Osteocyte (in vitro differentiated cells): ENCODE measurements around the gene GAL3ST2. TPM values are rescaled to one million over a fixed set of nuclear protein-coding genes. Genes with fewer than 3 reads are reported as not detected.
"Not testable (repeated sequence)": the region's sequence is repeated elsewhere in the genome, so short reads cannot be mapped to it uniquely, and the experiment has no call there.

Source experiments
- DNase-seq: peaks from one replicate; pipeline ENCODE4 v3.0.0; 2021; ENCODE audit warnings: mixed read lengths; ENCODE audit not compliant: unreplicated experiment; ENCODE audit errors: extremely low spot score
- H3K27ac Mint-ChIP-seq: one replicate; pipeline ENCODE4 v1.8.0; 2021; ENCODE audit warnings: mild to moderate bottlenecking, mixed read lengths; ENCODE audit not compliant: unreplicated experiment
- H3K27me3 Mint-ChIP-seq: one replicate; pipeline ENCODE4 v1.8.0; 2021; ENCODE audit warnings: mixed read lengths; ENCODE audit not compliant: unreplicated experiment
- H3K36me3 Mint-ChIP-seq: one replicate; pipeline ENCODE4 v1.8.0; 2021; ENCODE audit warnings: mixed read lengths; ENCODE audit not compliant: unreplicated experiment
- H3K4me1 Mint-ChIP-seq: one replicate; pipeline ENCODE4 v1.8.0; 2021; ENCODE audit warnings: mixed read lengths; ENCODE audit not compliant: unreplicated experiment
- H3K4me3 Mint-ChIP-seq: one replicate; pipeline ENCODE4 v1.8.0; 2021; ENCODE audit warnings: mild to moderate bottlenecking, moderate library complexity, mixed read lengths; ENCODE audit not compliant: unreplicated experiment
- H3K9me3 Mint-ChIP-seq: one replicate; pipeline ENCODE4 v1.8.0; 2021; ENCODE audit warnings: mixed read lengths; ENCODE audit not compliant: unreplicated experiment
- total RNA-seq: library from RNA; stranded (reverse); gene quantifications from 2 replicates; pipeline ENCODE4 v1.2.1, GENCODE V29; 2021
- TF ChIP-seq, protein P1 (sequence below): fragments of 200-600 bp; sonication (generic); IDR thresholded peaks from 2 replicates; pipeline ENCODE4 v1.5.0; 2021; ENCODE audit warnings: antibody characterized with exemption, mild to moderate bottlenecking, moderate library complexity

The GAL3ST2 gene
- total RNA-seq, 1 donor from 2014 or later = 0.48 TPM

DNA sequence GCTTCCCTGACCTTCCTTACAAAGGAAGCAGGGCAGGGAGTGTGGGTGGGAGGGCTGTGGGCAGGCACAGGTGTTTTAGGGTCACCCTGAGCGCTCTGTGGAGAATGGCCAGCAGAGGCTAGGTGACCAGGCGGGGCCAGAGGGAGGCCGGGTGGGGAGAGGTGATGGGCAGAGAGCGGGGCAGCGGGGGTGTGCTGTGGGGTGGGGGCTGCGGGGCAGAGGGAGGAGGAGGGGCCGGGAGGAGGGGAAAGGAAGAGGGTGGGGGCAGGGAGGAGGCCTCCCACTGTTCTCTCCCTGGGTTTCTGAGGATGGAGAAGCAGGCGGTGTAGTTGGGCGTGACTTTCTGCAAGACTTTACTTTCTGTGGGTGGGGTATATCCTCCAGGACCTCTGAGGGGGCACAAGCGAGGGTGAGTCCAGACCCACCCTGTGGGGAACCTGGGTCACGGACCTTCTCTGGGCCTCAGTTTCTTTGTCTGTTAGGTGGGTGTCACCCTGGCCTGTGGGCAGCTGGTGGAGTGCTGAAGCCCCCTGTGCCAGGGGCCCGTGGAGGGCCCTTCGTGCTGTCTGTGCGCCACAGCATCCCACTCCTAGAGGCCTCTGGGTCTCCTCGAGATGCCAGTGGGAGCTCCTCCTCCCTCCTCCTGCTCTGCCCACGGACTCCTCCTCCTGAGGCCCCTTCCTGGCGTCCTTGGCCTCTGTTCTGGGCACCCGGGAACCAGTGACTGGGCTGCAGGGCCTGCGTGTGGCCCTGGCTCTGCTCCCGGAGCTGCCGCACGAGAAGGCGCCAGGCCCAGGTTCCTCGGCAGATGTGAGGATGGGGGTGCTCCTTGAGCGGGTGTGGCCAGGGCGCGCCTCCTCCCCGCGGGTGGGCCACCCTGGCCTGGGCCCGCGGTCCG, 26.0 kb downstream of the GAL3ST2 start:
- no peak for DNase-seq
- TF ChIP-seq, protein P1, sequence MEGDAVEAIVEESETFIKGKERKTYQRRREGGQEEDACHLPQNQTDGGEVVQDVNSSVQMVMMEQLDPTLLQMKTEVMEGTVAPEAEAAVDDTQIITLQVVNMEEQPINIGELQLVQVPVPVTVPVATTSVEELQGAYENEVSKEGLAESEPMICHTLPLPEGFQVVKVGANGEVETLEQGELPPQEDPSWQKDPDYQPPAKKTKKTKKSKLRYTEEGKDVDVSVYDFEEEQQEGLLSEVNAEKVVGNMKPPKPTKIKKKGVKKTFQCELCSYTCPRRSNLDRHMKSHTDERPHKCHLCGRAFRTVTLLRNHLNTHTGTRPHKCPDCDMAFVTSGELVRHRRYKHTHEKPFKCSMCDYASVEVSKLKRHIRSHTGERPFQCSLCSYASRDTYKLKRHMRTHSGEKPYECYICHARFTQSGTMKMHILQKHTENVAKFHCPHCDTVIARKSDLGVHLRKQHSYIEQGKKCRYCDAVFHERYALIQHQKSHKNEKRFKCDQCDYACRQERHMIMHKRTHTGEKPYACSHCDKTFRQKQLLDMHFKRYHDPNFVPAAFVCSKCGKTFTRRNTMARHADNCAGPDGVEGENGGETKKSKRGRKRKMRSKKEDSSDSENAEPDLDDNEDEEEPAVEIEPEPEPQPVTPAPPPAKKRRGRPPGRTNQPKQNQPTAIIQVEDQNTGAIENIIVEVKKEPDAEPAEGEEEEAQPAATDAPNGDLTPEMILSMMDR = no peak
- Mint-ChIP-seq H3K9me3 (no peaks in the 10 kb centered on the region), H3K4me1 (no peaks in the 10 kb centered on the region), H3K27ac (no peak overlapping the region), H3K36me3 (no peaks in the 10 kb centered on the region), H3K27me3 (no peaks in the 10 kb centered on the region), H3K4me3 (no peak overlapping the region)

DNA sequence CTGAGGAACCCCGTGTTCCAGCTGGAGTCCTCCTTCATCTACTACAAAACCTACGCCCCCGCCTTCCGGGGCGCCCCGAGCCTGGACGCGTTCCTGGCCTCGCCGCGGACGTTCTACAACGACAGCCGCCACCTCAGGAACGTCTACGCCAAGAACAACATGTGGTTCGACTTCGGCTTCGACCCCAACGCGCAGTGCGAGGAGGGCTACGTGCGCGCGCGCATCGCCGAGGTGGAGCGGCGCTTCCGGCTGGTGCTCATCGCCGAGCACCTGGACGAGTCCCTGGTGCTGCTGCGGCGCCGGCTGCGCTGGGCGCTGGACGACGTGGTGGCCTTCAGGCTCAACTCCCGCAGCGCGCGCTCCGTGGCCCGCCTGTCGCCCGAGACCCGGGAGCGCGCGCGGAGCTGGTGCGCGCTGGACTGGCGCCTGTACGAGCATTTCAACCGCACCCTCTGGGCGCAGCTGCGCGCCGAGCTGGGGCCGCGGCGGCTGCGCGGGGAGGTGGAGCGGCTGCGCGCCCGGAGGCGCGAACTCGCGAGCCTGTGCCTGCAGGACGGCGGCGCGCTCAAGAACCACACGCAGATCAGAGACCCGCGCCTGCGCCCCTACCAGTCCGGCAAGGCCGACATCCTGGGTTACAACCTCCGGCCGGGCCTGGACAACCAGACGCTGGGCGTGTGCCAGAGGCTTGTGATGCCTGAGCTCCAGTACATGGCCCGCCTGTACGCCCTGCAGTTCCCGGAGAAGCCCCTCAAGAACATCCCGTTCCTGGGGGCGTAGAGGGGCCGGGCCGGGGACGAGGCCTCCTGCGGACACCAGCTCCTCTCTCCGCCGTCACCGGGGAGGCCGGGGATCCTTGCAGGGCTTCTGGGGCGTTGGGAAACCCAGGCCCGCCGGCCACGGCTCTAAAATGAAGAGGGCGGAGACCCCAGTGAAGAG, 27.0 kb downstream of the GAL3ST2 start:
- no peaks in the 10 kb centered on the region for H3K36me3 Mint-ChIP-seq
- no peaks in the 10 kb centered on the region for H3K9me3 Mint-ChIP-seq
- no peaks in the 10 kb centered on the region for H3K4me1 Mint-ChIP-seq
- H3K27me3 Mint-ChIP-seq = no peaks in the 10 kb centered on the region
- no peak for DNase-seq
- H3K27ac Mint-ChIP-seq = no peak overlapping the region
- no peak overlapping the region for H3K4me3 Mint-ChIP-seq
- TF ChIP-seq, protein P1 = no peak

DNA sequence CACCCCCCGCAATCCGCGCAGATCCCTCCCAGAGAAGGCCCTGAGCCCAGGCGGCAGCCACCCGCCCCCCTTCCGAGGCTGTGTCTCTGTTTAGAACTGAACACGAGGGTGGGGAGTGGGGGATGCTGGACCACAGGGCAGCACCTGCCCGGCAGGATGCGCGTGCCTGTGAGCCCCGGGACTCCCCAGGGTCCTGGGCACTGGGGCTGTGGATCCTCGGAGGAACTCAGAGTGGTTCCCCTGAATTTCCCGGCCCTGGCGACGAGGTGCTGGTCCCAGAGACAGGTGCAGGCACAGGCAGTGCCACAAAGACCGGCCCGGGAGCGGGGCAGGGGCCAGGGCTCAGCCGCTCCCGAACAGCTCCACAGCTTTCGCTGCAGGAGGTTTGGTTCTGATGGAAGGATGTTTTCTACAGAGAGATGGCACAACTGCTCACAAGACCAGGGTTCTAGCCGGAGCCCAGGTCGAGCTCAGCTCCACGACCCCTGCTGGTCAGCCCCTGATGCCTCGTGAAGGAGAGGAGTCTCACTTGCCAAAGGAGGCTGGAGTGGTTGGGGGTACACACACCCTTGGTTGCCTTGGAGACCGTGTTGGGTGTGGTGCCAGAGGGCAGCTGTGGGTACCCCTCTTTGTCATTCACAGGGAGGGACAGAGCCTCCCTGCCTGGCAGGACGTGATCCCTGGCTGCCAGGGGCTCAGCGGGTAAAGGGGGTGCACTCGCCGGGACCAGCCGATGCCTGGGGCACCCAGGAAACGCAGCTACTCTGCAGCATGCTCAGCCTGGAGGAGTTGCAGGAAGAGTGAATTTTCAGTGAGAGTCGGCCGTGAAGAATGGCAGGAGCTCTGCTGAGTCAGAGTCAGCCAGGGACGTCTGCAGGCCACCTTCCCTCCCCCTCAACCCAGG, 28.0 kb downstream of the GAL3ST2 start:
- H3K9me3 Mint-ChIP-seq = no peaks in the 10 kb centered on the region
- no peak for DNase-seq
- H3K27me3 Mint-ChIP-seq = no peaks in the 10 kb centered on the region
- H3K4me1 Mint-ChIP-seq = no peaks in the 10 kb centered on the region
- H3K36me3 Mint-ChIP-seq = no peaks in the 10 kb centered on the region
- no peak overlapping the region for H3K27ac Mint-ChIP-seq
- no peak overlapping the region for H3K4me3 Mint-ChIP-seq
- TF ChIP-seq, protein P1 = no peak

DNA sequence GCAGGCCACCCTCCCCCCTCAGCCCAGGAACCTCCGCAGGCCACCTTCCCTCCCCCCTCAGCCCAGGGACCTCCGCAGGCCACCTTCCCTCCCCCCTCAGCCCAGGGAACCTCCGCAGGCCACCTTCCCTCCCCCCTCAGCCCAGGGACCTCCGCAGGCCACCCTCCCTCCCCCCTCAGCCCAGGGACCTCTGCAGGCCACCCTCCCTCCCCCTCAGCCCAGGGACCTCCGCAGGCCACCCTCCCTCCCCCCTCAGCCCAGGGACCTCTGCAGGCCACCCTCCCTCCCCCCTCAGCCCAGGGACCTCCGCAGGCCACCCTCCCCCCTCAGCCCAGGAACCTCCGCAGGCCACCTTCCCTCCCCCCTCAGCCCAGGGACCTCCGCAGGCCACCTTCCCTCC, 29.6 kb downstream of the GAL3ST2 start:
- H3K36me3 Mint-ChIP-seq, H3K4me1 Mint-ChIP-seq, H3K27ac Mint-ChIP-seq, H3K27me3 Mint-ChIP-seq, H3K9me3 Mint-ChIP-seq, DNase-seq, H3K4me3 Mint-ChIP-seq: not testable (repeated sequence)

DNA sequence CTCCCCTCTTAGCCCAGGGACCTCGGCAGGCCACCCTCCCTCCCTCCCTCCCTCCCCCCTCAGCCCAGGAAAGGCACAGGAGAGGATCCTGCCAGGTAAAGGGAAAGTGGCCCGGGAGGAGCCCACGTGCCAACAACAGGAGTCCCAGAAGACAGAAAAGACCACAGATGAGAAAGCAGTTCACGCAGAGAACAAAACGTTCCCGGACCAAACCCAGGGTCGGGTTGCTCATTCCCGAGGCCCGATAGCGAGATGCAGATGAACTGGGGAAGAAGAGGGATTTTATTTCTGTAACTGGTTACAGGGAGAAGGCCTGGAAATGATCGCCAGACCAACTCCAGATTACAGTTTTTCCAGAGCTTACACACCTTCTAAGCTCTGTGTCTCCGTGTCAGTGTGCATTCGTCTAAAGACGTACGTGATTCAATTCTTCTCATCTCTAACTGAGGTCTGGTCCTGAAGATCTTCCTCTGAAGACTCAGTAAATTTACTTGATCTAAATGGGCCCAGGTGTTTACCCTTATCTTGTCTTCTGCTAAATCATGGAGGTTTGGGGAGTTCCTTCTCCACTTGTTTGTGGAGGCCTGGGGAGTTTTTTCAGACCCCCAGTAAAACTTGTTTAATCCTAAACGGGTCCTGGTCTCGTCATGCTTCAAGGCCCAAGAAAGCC, 31.6 kb downstream of the GAL3ST2 start:
- H3K27ac Mint-ChIP-seq = no peak overlapping the region
- no peak overlapping the region for H3K4me3 Mint-ChIP-seq

More for the DNA sequence above, 31.6 kb downstream of the GAL3ST2 start:
- Mint-ChIP-seq H3K9me3 (no peaks in the 10 kb centered on the region), H3K27me3 (no peaks in the 10 kb centered on the region), H3K4me1 (no peaks in the 10 kb centered on the region), H3K36me3 (no peaks in the 10 kb centered on the region)
- TF ChIP-seq, protein P1 = no peak
- DNase-seq = no peak
